ENCODE data around the gene KRTAP10-2. TPM values are rescaled to one million over a fixed set of nuclear protein-coding genes. Genes with fewer than 3 reads are reported as not detected.
A peak's percentile ranks its signal among the peaks of the same experiment; 100 is the strongest.
"Not testable (repeated sequence)": the region's sequence is repeated elsewhere in the genome, so short reads cannot be mapped to it uniquely, and the experiment has no call there.

The KRTAP10-2 gene
- polyA plus RNA-seq, 3 donors from 2014 or later = not detected

DNA sequence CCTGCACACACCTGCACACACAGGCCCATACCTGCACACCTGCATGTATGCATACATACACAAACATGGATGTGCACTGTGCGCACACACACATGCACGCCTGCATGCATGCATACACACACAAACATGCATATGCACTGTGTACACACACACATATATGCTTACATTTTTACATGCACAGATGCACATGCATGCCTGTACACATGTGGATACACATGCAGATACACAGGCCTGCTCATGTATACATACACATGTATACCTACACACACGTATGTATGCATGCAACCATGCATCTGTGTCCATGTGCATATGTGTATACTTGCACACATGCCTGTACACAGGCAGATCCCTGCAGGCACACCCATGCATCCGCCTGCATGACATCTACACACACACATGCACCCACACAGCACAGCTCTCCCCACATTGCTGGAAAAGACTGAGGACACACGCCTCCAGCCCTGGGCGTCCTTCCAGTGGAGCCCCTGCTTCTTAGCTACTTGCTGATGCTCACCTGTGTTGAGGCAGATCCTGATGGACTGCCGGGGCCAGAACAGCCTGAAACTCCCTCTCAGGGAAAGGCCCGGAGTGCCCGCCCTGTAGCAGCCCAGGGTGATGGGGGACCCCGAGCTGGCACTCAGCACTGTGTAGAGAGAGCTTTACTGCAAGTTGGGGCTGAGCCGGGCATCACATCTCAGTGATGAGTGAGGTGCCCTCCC lies 39.9 kb downstream of the KRTAP10-2 start:
- no peak for DNase-seq
- no peaks in the 10 kb centered on the region for H3K36me3 Mint-ChIP-seq
- H3K9me3 Mint-ChIP-seq = no peaks in the 10 kb centered on the region
- H3K27me3 Mint-ChIP-seq (ENCODE audit: low read depth in 3 of 3) = peaks cover 0 to 5% (median 2%) of the 10 kb centered on the region in 3 donors
- no peak overlapping the region for H3K4me3 Mint-ChIP-seq
- H3K27ac Mint-ChIP-seq = no peak overlapping the region
- peaks cover 0 to 3% of the 10 kb centered on the region in 2 donors for H3K4me1 Mint-ChIP-seq

GRCh38 chr21:44510508-44511218 lies 40.6 kb downstream of the KRTAP10-2 start:
- no peak overlapping the region for H3K27ac Mint-ChIP-seq
- DNase-seq = peak; percentile 68 to 79 (median 75)
- H3K4me1 Mint-ChIP-seq = peaks cover 0 to 3% of the 10 kb centered on the region in 2 donors
- H3K27me3 Mint-ChIP-seq (ENCODE audit: low read depth in 3 of 3) = peaks cover 0 to 3% (median 2%) of the 10 kb centered on the region in 3 donors
- no peaks in the 10 kb centered on the region for H3K36me3 Mint-ChIP-seq
- H3K4me3 Mint-ChIP-seq = no peak overlapping the region
- H3K9me3 Mint-ChIP-seq = no peaks in the 10 kb centered on the region

- no peak for DNase-seq
Observed at GRCh38 chr21:44510109-44510507, 41.2 kb downstream of the KRTAP10-2 start.

GRCh38 chr21:44509539-44509938 lies 41.8 kb downstream of the KRTAP10-2 start:
- no peak for DNase-seq
- Mint-ChIP-seq H3K27ac (no peak overlapping the region), H3K4me3 (no peak overlapping the region), H3K27me3 (ENCODE audit: low read depth in 3 of 3) (peaks cover 0 to 4% (median 3%) of the 10 kb centered on the region in 3 donors), H3K4me1 (peaks cover 0 to 3% of the 10 kb centered on the region in 2 donors), H3K36me3 (no peaks in the 10 kb centered on the region), H3K9me3 (no peaks in the 10 kb centered on the region)

More at GRCh38 chr21:44510109-44510507, 41.2 kb downstream of the KRTAP10-2 start:
- H3K4me3 Mint-ChIP-seq = no peak overlapping the region
- H3K27ac Mint-ChIP-seq = no peak overlapping the region
- H3K36me3 Mint-ChIP-seq = no peaks in the 10 kb centered on the region
- H3K4me1 Mint-ChIP-seq = peaks cover 0 to 3% of the 10 kb centered on the region in 2 donors
- peaks cover 0 to 4% (median 3%) of the 10 kb centered on the region in 3 donors for H3K27me3 Mint-ChIP-seq (ENCODE audit: low read depth in 3 of 3)
- H3K9me3 Mint-ChIP-seq = no peaks in the 10 kb centered on the region

DNA sequence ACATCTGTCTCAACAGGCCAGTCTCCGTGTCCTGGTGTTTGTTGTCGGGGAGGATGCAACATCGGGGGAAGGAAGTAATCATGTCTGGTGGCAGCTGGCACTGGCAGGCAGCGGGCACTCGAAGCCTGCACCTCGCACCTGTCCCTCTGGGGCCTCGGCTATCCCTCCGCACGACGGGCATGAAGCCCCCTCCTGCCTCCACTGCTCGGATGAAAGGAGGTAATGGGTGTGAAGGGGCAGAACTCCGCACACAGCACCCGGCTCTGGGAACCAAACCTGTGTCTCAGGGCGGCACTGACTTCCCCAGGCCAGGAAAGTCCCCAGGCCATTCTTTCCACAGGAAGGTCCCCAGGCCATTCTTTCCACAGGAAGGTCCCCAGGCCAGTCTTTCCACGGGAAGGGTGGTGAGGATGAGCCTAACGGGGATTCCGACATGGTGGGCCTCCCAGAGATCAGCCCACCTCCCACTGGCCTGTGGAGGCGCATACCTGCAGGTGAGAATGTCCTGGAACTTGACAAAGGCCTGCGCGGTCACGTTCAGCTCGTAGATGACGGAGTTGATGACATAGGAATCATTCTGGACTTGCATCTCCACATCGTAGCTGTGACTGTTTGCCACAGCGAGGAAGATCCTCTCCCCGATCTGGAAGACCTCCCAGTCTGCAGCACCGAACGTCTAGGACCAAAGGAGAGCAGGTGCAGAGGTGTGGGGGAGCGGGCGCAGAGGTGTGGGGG lies 42.4 kb downstream of the KRTAP10-2 start:
- DNase-seq = no peak
- no peak overlapping the region for H3K4me3 Mint-ChIP-seq
- no peaks in the 10 kb centered on the region for H3K36me3 Mint-ChIP-seq
- H3K27ac Mint-ChIP-seq = no peak overlapping the region
- H3K9me3 Mint-ChIP-seq = no peaks in the 10 kb centered on the region
- H3K4me1 Mint-ChIP-seq = peaks cover 0 to 3% of the 10 kb centered on the region in 2 donors
- peaks cover 0 to 4% (median 3%) of the 10 kb centered on the region in 3 donors for H3K27me3 Mint-ChIP-seq (ENCODE audit: low read depth in 3 of 3)

DNA sequence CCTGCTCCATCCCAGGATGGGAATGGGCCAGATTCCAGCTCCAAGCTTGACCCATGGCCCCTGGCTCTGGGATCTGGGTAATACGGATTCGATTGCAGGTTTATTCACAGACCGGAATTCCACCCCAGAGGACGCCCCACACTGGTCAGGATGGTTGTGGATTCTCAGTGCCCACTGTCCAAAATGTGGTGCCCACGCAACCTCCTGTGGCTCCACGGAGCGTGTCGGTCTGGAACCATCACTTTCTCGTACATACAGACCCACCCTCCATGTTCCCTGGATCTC lies 42.9 kb downstream of the KRTAP10-2 start:
- Mint-ChIP-seq H3K9me3 (no peaks in the 10 kb centered on the region), H3K27ac (no peak overlapping the region), H3K27me3 (ENCODE audit: low read depth in 3 of 3) (peaks cover 0 to 4% (median 3%) of the 10 kb centered on the region in 3 donors), H3K36me3 (no peaks in the 10 kb centered on the region), H3K4me1 (peaks cover 0 to 3% of the 10 kb centered on the region in 2 donors), H3K4me3 (no peak overlapping the region)
- DNase-seq = no peak

DNA sequence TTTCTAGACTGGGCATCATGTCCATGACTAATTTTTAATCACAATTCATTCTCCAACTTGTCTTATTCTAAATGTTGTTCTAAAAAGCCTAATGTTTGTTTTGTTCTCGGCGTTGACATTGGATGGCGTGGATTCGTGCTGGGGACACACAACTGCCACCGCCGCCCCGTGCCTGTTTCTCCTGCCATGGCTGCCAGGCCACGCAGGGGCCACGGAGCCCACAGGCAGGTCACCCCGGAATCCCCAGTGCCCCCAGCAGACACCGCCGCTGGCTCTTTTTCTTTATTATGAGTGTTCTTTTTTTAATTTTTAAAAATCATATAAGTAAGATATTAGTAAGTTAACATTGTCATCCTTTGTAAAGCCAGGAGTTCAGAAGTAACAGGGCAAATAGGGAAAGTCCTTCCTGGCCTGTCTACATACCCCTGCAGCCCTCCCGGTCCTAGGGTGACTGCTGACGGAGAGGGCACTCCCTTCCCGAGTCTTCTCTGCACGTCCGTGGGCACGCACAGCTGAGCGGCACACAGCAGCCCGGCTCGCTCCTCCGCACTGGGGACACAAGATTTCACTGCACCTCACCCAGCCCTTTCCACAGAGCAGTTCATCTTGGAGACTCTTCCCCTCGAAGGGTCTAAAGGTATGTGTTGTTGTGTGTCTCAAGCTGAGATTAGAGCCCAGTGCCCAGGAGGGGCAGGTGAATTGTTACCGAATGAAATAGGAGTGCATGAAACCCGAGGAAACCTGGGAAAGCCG lies 43.5 kb downstream of the KRTAP10-2 start:
- Mint-ChIP-seq H3K27ac (no peak overlapping the region), H3K4me3 (no peak overlapping the region), H3K4me1 (peaks cover 0 to 3% of the 10 kb centered on the region in 2 donors)

DNA sequence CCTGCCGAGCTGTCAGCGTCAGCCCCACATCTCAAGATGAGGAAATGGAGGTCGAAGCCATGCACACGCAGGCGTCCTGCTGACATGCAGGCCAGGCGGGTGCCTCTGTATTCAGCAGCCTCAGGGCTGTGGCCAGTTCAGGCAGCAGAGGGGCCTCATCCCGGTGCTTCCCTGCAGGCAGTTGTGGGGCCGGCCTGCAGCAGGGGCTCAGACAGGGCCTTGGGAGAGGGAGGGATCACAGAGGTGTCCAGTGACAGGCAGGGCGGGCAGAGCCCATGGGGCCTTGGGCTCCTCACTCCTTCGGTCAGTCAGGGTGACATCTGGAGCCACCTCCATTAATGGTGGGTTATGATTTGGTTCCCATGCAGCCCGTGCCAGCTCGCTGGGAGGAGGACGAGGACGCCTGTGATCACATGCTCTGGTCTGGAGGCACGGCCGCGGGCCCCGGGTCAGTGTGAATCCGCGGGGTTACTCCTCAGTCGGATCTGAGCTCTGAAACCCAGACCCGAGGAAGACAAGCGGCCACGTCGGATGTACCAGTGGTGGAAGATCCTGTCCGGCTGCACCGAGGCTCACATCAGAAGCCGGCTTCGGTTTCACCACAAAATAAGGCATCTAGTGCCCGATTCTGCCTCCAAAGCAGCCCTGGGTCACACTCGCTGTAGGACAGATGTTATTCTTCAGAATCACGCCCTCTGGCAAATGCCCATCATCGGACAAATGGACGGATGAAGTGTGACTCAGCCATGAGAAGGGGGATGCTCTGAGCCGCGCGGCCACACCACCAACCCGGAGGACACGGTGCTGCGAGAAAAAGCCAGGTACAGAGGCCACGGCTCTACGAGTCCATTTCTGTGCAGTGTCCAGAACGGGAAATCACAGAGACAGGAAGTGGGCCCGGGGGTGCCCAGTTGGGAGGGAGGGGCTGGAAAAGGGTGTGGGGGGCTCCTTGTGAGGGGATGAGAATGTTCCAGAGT lies 44.7 kb downstream of the KRTAP10-2 start:
- Mint-ChIP-seq H3K36me3 (no peaks in the 10 kb centered on the region), H3K9me3 (no peaks in the 10 kb centered on the region), H3K4me3 (no peak overlapping the region), H3K27me3 (ENCODE audit: low read depth in 3 of 3) (peaks cover 0 to 4% (median 3%) of the 10 kb centered on the region in 3 donors), H3K4me1 (peaks cover 0 to 3% of the 10 kb centered on the region in 2 donors), H3K27ac (no peak overlapping the region)
- DNase-seq = no peak

More for the DNA sequence above, 43.5 kb downstream of the KRTAP10-2 start:
- no peaks in the 10 kb centered on the region for H3K36me3 Mint-ChIP-seq
- H3K27me3 Mint-ChIP-seq (ENCODE audit: low read depth in 3 of 3) = peaks cover 0 to 4% (median 3%) of the 10 kb centered on the region in 3 donors
- DNase-seq = no peak
- no peaks in the 10 kb centered on the region for H3K9me3 Mint-ChIP-seq

- no peaks in the 10 kb centered on the region for H3K36me3 Mint-ChIP-seq
- H3K4me1 Mint-ChIP-seq = no peaks in the 10 kb centered on the region
- H3K4me3 Mint-ChIP-seq = no peak overlapping the region
- peaks cover 0 to 4% (median 3%) of the 10 kb centered on the region in 3 donors for H3K27me3 Mint-ChIP-seq (ENCODE audit: low read depth in 3 of 3)
- DNase-seq = no peak
- no peak overlapping the region for H3K27ac Mint-ChIP-seq
- H3K9me3 Mint-ChIP-seq = no peaks in the 10 kb centered on the region
Observed at GRCh38 chr21:44505673-44506278, 45.5 kb downstream of the KRTAP10-2 start.

DNA sequence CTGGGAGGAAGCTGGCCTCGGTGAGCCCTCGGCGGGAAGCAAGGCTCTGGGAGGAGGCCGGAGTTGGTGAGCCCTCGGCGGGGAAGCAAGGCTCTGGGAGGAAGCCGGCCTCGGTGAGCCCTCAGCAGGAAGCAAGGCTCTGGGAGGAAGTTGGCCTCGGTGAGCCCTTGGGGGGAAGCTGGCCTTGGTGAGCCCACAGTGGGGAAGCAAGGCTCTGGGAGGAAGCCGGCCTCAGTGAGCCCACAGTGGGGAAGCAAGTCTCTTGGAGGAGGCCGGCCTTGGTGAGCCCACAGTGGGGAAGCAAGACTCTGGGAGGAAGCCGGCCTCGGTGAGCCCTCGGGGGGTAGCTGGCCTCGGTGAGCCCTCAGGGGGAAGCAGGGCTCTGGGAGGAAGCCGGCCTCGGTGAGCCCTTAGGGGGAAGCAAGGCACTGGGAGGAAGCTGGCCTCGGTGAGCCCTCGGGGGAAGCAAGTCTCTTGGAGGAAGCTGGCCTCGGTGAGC lies 47.4 kb downstream of the KRTAP10-2 start:
- Mint-ChIP-seq H3K27me3 (ENCODE audit: low read depth in 3 of 3) (peaks cover 0 to 4% (median 2%) of the 10 kb centered on the region in 3 donors), H3K27ac (no peak overlapping the region), H3K36me3 (no peaks in the 10 kb centered on the region), H3K9me3 (no peaks in the 10 kb centered on the region), H3K4me1 (no peaks in the 10 kb centered on the region), H3K4me3 (no peak overlapping the region)
- no peak for DNase-seq

- H3K27me3 Mint-ChIP-seq (ENCODE audit: low read depth in 3 of 3); H3K4me1 Mint-ChIP-seq; H3K36me3 Mint-ChIP-seq; H3K9me3 Mint-ChIP-seq; H3K4me3 Mint-ChIP-seq; H3K27ac Mint-ChIP-seq; DNase-seq: not testable (repeated sequence)
Observed at GRCh38 chr21:44503006-44503889, 48.1 kb downstream of the KRTAP10-2 start.

Measured in immature natural killer cell (primary cell).